ENCODE data around the gene RPAP3.

DNA sequence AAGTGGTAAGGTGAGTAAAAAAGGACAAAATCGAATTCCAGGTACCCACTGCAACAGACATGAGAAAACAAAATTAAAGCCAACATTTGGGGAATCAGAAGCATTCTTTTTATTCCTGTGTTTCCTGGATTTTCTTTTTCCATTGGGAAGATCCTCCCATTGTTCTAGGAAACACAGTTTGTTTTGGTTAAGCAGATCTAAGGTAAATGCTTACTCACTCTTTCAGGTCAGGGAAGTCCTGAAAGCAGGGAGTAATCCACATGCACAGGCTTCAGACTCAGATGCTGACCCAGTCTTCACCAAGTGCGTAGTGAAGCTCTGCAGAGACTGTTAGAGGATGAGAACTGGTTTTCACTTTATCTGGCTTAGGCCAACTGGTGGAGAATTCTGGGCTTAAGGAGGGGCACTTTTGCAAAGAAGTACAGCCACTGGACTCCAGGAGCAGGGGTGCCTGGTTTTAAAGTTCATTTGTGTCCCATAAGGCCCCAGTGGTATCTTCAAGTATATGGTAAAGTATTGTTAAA is 57.7 kb downstream of the RPAP3 start:
- TF ChIP-seq EZH2 (IDR thresholded peaks at IDR 0.05; ENCODE audit: low read depth, unreplicated experiment) (no peak), NANOG (IDR thresholded peaks at IDR 0.05; ENCODE audit: borderline replicate concordance) (no peak), STAT1 (IDR thresholded peaks at IDR 0.05; ENCODE audit: unreplicated experiment) (no peak), POLR2AphosphoS5 (IDR thresholded peaks at IDR 0.05; ENCODE audit: low read depth) (no peak), EZH2phosphoT487 (IDR thresholded peaks at IDR 0.05; ENCODE audit: unreplicated experiment) (no peak), JUNB (IDR thresholded peaks at IDR 0.05; ENCODE audit: unreplicated experiment) (no peak), CREB1 (CRISPR knock-in tag; IDR thresholded peaks at IDR 0.05; ENCODE audit: low read depth) (no peak), ZNF114 (CRISPR knock-in tag; IDR thresholded peaks at IDR 0.05) (no peak), ZNF331 (CRISPR knock-in tag; IDR thresholded peaks at IDR 0.05; ENCODE audit: low read depth) (no peak)
- TF ChIP-seq, protein P1, sequence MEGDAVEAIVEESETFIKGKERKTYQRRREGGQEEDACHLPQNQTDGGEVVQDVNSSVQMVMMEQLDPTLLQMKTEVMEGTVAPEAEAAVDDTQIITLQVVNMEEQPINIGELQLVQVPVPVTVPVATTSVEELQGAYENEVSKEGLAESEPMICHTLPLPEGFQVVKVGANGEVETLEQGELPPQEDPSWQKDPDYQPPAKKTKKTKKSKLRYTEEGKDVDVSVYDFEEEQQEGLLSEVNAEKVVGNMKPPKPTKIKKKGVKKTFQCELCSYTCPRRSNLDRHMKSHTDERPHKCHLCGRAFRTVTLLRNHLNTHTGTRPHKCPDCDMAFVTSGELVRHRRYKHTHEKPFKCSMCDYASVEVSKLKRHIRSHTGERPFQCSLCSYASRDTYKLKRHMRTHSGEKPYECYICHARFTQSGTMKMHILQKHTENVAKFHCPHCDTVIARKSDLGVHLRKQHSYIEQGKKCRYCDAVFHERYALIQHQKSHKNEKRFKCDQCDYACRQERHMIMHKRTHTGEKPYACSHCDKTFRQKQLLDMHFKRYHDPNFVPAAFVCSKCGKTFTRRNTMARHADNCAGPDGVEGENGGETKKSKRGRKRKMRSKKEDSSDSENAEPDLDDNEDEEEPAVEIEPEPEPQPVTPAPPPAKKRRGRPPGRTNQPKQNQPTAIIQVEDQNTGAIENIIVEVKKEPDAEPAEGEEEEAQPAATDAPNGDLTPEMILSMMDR (conservative IDR thresholded peaks at IDR 0.05; ENCODE audit: low read depth in 2 of 2) = no peak
- TF ChIP-seq, protein P2, sequence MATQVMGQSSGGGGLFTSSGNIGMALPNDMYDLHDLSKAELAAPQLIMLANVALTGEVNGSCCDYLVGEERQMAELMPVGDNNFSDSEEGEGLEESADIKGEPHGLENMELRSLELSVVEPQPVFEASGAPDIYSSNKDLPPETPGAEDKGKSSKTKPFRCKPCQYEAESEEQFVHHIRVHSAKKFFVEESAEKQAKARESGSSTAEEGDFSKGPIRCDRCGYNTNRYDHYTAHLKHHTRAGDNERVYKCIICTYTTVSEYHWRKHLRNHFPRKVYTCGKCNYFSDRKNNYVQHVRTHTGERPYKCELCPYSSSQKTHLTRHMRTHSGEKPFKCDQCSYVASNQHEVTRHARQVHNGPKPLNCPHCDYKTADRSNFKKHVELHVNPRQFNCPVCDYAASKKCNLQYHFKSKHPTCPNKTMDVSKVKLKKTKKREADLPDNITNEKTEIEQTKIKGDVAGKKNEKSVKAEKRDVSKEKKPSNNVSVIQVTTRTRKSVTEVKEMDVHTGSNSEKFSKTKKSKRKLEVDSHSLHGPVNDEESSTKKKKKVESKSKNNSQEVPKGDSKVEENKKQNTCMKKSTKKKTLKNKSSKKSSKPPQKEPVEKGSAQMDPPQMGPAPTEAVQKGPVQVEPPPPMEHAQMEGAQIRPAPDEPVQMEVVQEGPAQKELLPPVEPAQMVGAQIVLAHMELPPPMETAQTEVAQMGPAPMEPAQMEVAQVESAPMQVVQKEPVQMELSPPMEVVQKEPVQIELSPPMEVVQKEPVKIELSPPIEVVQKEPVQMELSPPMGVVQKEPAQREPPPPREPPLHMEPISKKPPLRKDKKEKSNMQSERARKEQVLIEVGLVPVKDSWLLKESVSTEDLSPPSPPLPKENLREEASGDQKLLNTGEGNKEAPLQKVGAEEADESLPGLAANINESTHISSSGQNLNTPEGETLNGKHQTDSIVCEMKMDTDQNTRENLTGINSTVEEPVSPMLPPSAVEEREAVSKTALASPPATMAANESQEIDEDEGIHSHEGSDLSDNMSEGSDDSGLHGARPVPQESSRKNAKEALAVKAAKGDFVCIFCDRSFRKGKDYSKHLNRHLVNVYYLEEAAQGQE (IDR thresholded peaks at IDR 0.05; ENCODE audit: unreplicated experiment) = no peak
- TF ChIP-seq, protein P3, sequence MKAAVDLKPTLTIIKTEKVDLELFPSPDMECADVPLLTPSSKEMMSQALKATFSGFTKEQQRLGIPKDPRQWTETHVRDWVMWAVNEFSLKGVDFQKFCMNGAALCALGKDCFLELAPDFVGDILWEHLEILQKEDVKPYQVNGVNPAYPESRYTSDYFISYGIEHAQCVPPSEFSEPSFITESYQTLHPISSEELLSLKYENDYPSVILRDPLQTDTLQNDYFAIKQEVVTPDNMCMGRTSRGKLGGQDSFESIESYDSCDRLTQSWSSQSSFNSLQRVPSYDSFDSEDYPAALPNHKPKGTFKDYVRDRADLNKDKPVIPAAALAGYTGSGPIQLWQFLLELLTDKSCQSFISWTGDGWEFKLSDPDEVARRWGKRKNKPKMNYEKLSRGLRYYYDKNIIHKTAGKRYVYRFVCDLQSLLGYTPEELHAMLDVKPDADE (IDR thresholded peaks at IDR 0.05) = no peak
- TF ChIP-seq, protein P4, sequence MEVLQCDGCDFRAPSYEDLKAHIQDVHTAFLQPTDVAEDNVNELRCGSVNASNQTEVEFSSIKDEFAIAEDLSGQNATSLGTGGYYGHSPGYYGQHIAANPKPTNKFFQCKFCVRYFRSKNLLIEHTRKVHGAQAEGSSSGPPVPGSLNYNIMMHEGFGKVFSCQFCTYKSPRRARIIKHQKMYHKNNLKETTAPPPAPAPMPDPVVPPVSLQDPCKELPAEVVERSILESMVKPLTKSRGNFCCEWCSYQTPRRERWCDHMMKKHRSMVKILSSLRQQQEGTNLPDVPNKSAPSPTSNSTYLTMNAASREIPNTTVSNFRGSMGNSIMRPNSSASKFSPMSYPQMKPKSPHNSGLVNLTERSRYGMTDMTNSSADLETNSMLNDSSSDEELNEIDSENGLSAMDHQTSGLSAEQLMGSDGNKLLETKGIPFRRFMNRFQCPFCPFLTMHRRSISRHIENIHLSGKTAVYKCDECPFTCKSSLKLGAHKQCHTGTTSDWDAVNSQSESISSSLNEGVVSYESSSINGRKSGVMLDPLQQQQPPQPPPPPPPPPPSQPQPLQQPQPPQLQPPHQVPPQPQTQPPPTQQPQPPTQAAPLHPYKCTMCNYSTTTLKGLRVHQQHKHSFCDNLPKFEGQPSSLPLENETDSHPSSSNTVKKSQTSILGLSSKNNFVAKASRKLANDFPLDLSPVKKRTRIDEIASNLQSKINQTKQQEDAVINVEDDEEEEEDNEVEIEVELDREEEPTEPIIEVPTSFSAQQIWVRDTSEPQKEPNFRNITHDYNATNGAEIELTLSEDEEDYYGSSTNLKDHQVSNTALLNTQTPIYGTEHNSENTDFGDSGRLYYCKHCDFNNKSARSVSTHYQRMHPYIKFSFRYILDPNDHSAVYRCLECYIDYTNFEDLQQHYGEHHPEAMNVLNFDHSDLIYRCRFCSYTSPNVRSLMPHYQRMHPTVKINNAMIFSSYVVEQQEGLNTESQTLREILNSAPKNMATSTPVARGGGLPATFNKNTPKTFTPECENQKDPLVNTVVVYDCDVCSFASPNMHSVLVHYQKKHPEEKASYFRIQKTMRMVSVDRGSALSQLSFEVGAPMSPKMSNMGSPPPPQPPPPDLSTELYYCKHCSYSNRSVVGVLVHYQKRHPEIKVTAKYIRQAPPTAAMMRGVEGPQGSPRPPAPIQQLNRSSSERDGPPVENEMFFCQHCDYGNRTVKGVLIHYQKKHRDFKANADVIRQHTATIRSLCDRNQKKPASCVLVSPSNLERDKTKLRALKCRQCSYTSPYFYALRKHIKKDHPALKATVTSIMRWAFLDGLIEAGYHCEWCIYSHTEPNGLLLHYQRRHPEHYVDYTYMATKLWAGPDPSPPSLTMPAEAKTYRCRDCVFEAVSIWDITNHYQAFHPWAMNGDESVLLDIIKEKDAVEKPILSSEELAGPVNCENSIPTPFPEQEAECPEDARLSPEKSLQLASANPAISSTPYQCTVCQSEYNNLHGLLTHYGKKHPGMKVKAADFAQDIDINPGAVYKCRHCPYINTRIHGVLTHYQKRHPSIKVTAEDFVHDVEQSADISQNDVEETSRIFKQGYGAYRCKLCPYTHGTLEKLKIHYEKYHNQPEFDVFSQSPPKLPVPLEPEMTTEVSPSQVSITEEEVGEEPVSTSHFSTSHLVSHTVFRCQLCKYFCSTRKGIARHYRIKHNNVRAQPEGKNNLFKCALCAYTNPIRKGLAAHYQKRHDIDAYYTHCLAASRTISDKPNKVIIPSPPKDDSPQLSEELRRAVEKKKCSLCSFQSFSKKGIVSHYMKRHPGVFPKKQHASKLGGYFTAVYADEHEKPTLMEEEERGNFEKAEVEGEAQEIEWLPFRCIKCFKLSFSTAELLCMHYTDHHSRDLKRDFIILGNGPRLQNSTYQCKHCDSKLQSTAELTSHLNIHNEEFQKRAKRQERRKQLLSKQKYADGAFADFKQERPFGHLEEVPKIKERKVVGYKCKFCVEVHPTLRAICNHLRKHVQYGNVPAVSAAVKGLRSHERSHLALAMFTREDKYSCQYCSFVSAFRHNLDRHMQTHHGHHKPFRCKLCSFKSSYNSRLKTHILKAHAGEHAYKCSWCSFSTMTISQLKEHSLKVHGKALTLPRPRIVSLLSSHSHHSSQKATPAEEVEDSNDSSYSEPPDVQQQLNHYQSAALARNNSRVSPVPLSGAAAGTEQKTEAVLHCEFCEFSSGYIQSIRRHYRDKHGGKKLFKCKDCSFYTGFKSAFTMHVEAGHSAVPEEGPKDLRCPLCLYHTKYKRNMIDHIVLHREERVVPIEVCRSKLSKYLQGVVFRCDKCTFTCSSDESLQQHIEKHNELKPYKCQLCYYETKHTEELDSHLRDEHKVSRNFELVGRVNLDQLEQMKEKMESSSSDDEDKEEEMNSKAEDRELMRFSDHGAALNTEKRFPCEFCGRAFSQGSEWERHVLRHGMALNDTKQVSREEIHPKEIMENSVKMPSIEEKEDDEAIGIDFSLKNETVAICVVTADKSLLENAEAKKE (CRISPR knock-in tag; IDR thresholded peaks at IDR 0.05) = no peak

All from GM23338 (cell line).